Measurements from ENCODE around the gene ANAPC2.

ANAPC2 gene

GRCh38 chr9:137227054-137227852, 38.9 kb upstream of the ANAPC2 start, which contains the start of gene RNF224:
Gene RNF224, plus strand, starts transcription at chr9:137227502. Its CDS starts 834 bp downstream, at chr9:137228336.
- DNase-seq (ENCODE audit: low read depth): peak; percentile 54

GRCh38 chr9:137226338-137227053, 38.1 kb upstream of the ANAPC2 start:
- no peak for DNase-seq (ENCODE audit: low read depth)

- no peak for DNase-seq (ENCODE audit: low read depth)
Measured at GRCh38 chr9:137225699-137226331, 37.5 kb upstream of the ANAPC2 start.

- DNase-seq (ENCODE audit: low read depth): no peak
Measured at GRCh38 chr9:137224830-137225694, 36.7 kb upstream of the ANAPC2 start, which contains the start of gene CYSRT1. Gene CYSRT1, plus strand, starts transcription at chr9:137225174. Its CDS starts 448 bp downstream, at chr9:137225622.

GRCh38 chr9:137223078-137223970, 35.0 kb upstream of the ANAPC2 start:
- DNase-seq (ENCODE audit: low read depth): peak; percentile 98

- DNase-seq (ENCODE audit: low read depth): no peak
Measured at GRCh38 chr9:137222190-137223077, 34.1 kb upstream of the ANAPC2 start, which contains the start of gene RNF208. Gene RNF208, minus strand, starts transcription at chr9:137222240. Its CDS starts 1,028 bp downstream, at chr9:137221212.

GRCh38 chr9:137221506-137222111, 33.2 kb upstream of the ANAPC2 start:
- no peak for DNase-seq (ENCODE audit: low read depth)

GRCh38 chr9:137221095-137221505, 32.7 kb upstream of the ANAPC2 start:
- DNase-seq (ENCODE audit: low read depth): no peak

- no peak for DNase-seq (ENCODE audit: low read depth)
Measured at GRCh38 chr9:137220317-137221094, 32.1 kb upstream of the ANAPC2 start.

- no peak for DNase-seq (ENCODE audit: low read depth)
Measured at GRCh38 chr9:137219757-137220316, 31.5 kb upstream of the ANAPC2 start.

- no peak for DNase-seq (ENCODE audit: low read depth)
Measured at GRCh38 chr9:137218754-137219271, 30.5 kb upstream of the ANAPC2 start.

GRCh38 chr9:137218212-137218753, 29.9 kb upstream of the ANAPC2 start:
- DNase-seq (ENCODE audit: low read depth): no peak

- no peak for DNase-seq (ENCODE audit: low read depth)
Measured at GRCh38 chr9:137217276-137218211, 29.2 kb upstream of the ANAPC2 start.

GRCh38 chr9:137216188-137216965, 28.0 kb upstream of the ANAPC2 start:
- DNase-seq (ENCODE audit: low read depth): no peak

Measured in T-helper 22 cell (primary cell).